ENCODE data around the gene NAA30. TPM values are rescaled to one million over a fixed set of nuclear protein-coding genes. Genes with fewer than 3 reads are reported as not detected.

Gene NAA30
- total RNA-seq, 1 experiment from 2014 or later = 13.1 TPM

GRCh38 chr14:57405562-57405961 is 15.2 kb downstream of the NAA30 start:
- in situ Hi-C loops (cut with HindIII; ENCODE audit: low pct_unique_long_range_greater_than_20kb, low sequenced_read_pairs) = no loop called here
- Histone ChIP-seq H3K4me1 (ENCODE audit: control insufficient read depth, insufficient read depth, low read length) (peaks cover 7% of the 10 kb centered on the region; the same call in 1 of the 2 replicates), H3K4me3 (ENCODE audit: low read depth in 2 of 2, low read length in 2 of 2) (no peak overlapping the region), H3K27me3 (ENCODE audit: control insufficient read depth, insufficient read depth, low read length) (no peaks in the 10 kb centered on the region), H3K36me3 (ENCODE audit: control insufficient read depth, insufficient read depth, low read length) (peaks cover 7% of the 10 kb centered on the region), H3K9me3 (ENCODE audit: control insufficient read depth, insufficient read depth, low read depth, low read length) (no peaks in the 10 kb centered on the region), H3K27ac (ENCODE audit: low read length) (no peak overlapping the region)
- intact Hi-C loops (cut with micrococcal nuclease; ENCODE audit: unreplicated experiment) = no loop called here
- ChIA-PET POLR2A (no interaction called here), CTCF (no interaction called here)
- no peak for TF ChIP-seq POLR2AphosphoS5 (IDR thresholded peaks at IDR 0.05; ENCODE audit: low read depth, low read length)
- TF ChIP-seq REST (IDR thresholded peaks at IDR 0.05; ENCODE audit: insufficient read depth in 1 of 2, low read depth in 2 of 2, low read length in 1 of 2) = no peak
- no peak for TF ChIP-seq TCF7L2 (IDR thresholded peaks at IDR 0.05; ENCODE audit: low read depth, low read length)
- no peak for TF ChIP-seq SIN3A (IDR thresholded peaks at IDR 0.05; ENCODE audit: borderline replicate concordance, insufficient read depth, low read depth, low read length)
- TF ChIP-seq CTCF (IDR thresholded peaks at IDR 0.05) = no peak
- BruUV-seq (replicated peaks) = no TSS peak
- DNase-seq (ENCODE audit: low read depth, low spot score) (no peak), ATAC-seq (no peak)

GRCh38 chr14:57408037-57408436 is 17.7 kb downstream of the NAA30 start:
- Histone ChIP-seq H3K9me3 (ENCODE audit: control insufficient read depth, insufficient read depth, low read depth, low read length) (no peaks in the 10 kb centered on the region), H3K4me1 (ENCODE audit: control insufficient read depth, insufficient read depth, low read length) (no peaks in the 10 kb centered on the region), H3K27ac (ENCODE audit: low read length) (no peak overlapping the region), H3K27me3 (ENCODE audit: control insufficient read depth, insufficient read depth, low read length) (no peaks in the 10 kb centered on the region), H3K36me3 (ENCODE audit: control insufficient read depth, insufficient read depth, low read length) (peaks cover 10% of the 10 kb centered on the region), H3K4me3 (ENCODE audit: low read depth in 2 of 2, low read length in 2 of 2) (no peak overlapping the region)
- ChIA-PET POLR2A (no interaction called here), CTCF (no interaction called here)
- DNase-seq (ENCODE audit: low read depth, low spot score) (no peak), ATAC-seq (no peak)
- in situ Hi-C loops (cut with HindIII; ENCODE audit: low pct_unique_long_range_greater_than_20kb, low sequenced_read_pairs) (no loop called here), intact Hi-C loops (cut with micrococcal nuclease; ENCODE audit: unreplicated experiment) (no loop called here)
- BruUV-seq (replicated peaks) = no TSS peak
- TF ChIP-seq TCF7L2 (IDR thresholded peaks at IDR 0.05; ENCODE audit: low read depth, low read length) (no peak), REST (IDR thresholded peaks at IDR 0.05; ENCODE audit: insufficient read depth in 1 of 2, low read depth in 2 of 2, low read length in 1 of 2) (no peak), POLR2AphosphoS5 (IDR thresholded peaks at IDR 0.05; ENCODE audit: low read depth, low read length) (no peak), CTCF (IDR thresholded peaks at IDR 0.05) (no peak), SIN3A (IDR thresholded peaks at IDR 0.05; ENCODE audit: borderline replicate concordance, insufficient read depth, low read depth, low read length) (no peak)

Measured in Panc1 (cell line).